GM23248 (cell line): ENCODE results near the gene ZNF526. TPM values are rescaled to one million over a fixed set of nuclear protein-coding genes. Genes with fewer than 3 reads are reported as not detected.
A peak's percentile ranks its signal among the peaks of the same experiment; 100 is the strongest.

Experiments
- DNase-seq: peaks from one replicate; pipeline ENCODE4 v3.0.0-alpha.2; 2015
- H2AFZ ChIP-seq: fragments of 200-600 bp; sonication (generic); 2 replicates; pipeline ENCODE4 v1.6.1; 2016; ENCODE audit warnings: antibody characterized with exemption
- H3F3A ChIP-seq: fragments of 200-600 bp; sonication (generic); 2 replicates; pipeline ENCODE4 v1.6.1; 2016; ENCODE audit warnings: mild to moderate bottlenecking, antibody characterized with exemption, mixed run types; ENCODE audit not compliant: insufficient read depth
- H3K27ac ChIP-seq: fragments of 200-600 bp; sonication (generic); 2 replicates; pipeline ENCODE4 v1.5.1; 2016; ENCODE audit warnings: mild to moderate bottlenecking
- H3K27me3 ChIP-seq: fragments of 200-600 bp; sonication (generic); replicated peaks from 2 replicates; pipeline ENCODE4 v1.6.1; 2016; ENCODE audit warnings: mild to moderate bottlenecking; ENCODE audit not compliant: insufficient read depth
- H3K36me3 ChIP-seq: fragments of 200-600 bp; sonication (generic); 2 replicates; pipeline ENCODE4 v1.6.1; 2016; ENCODE audit warnings: low read depth, mild to moderate bottlenecking
- H3K4me1 ChIP-seq: fragments of 200-600 bp; sonication (generic); 2 replicates; pipeline ENCODE4 v1.6.1; 2016; ENCODE audit warnings: mild to moderate bottlenecking; ENCODE audit not compliant: insufficient read depth
- H3K4me2 ChIP-seq: fragments of 200-600 bp; sonication (generic); one replicate; pipeline ENCODE4 v1.6.1; 2016; ENCODE audit warnings: mild to moderate bottlenecking; ENCODE audit not compliant: unreplicated experiment
- H3K4me3 ChIP-seq: fragments of 200-600 bp; sonication (generic); 2 replicates; pipeline ENCODE4 v1.5.1; 2016; ENCODE audit warnings: mild to moderate bottlenecking
- H3K79me2 ChIP-seq: fragments of 200-600 bp; sonication (generic); 2 replicates; pipeline ENCODE4 v1.6.1; 2016; ENCODE audit warnings: mild to moderate bottlenecking; ENCODE audit not compliant: insufficient read depth
- H3K9ac ChIP-seq: fragments of 200-600 bp; sonication (generic); 2 replicates; pipeline ENCODE4 v1.6.1; 2016; ENCODE audit warnings: mild to moderate bottlenecking
- H3K9me2 ChIP-seq: fragments of 200-600 bp; sonication (generic); 2 replicates; pipeline ENCODE4 v1.6.1; 2016; ENCODE audit warnings: mixed run types, mild to moderate bottlenecking, moderate library complexity; ENCODE audit not compliant: insufficient read depth
- H3K9me3 ChIP-seq: fragments of 200-600 bp; sonication (generic); one replicate; pipeline ENCODE4 v1.6.1; 2017; ENCODE audit warnings: low read depth
- H4K20me1 ChIP-seq: fragments of 200-600 bp; sonication (generic); 2 replicates; pipeline ENCODE4 v1.6.0; 2016; ENCODE audit not compliant: insufficient read depth
- EZH2 ChIP-seq: fragments of 200-600 bp; sonication (generic); IDR thresholded peaks from 2 replicates; pipeline ENCODE4 v1.6.1; 2018; ENCODE audit warnings: antibody characterized with exemption, mild to moderate bottlenecking; ENCODE audit not compliant: insufficient read depth, poor library complexity, severe bottlenecking
- EZH2phosphoT487 ChIP-seq: fragments of 200-600 bp; sonication (generic); IDR thresholded peaks from 2 replicates; pipeline ENCODE4 v1.6.1; 2018; ENCODE audit warnings: antibody characterized with exemption, moderate library complexity, mild to moderate bottlenecking, low read depth; ENCODE audit not compliant: insufficient read depth
- WGBS, 2 experiments: methylation state at CpG; one replicate each; pipeline ENCODE4 v1.1.6; 2015 to 2017; ENCODE audit warnings: low lambda C conversion rate in 2 of 2, low coverage in 1 of 2; ENCODE audit errors: missing lambda C conversion rate in 2 of 2; 5-methylcytosine and 5-hydroxymethylcytosine counted together
- in situ Hi-C: fragments of 300-500 bp; cut with MboI; formaldehyde crosslinking; loops from 2 replicates; pipeline ENCODE4 v1.15.0; 2020
- polyA plus RNA-seq: library from polyadenylated mRNA; unstranded; fragments of >200 nt; fragmentation: Nextera tagmentation; extraction: Ambion mirVana; gene quantifications from 2 replicates; pipeline ENCODE4 v1.2.1, GENCODE V29; 2016
- total RNA-seq: library from RNA; depleted of rRNA; stranded (reverse); fragments of >200 nt; shearing (Covaris generic); gene quantifications from 2 replicates; pipeline ENCODE4 v1.2.3, GENCODE V29; 2014

ZNF526 gene
- total and polyA plus RNA-seq, 2 experiments from 2014 or later = 7.8 to 10.2 TPM

DNA sequence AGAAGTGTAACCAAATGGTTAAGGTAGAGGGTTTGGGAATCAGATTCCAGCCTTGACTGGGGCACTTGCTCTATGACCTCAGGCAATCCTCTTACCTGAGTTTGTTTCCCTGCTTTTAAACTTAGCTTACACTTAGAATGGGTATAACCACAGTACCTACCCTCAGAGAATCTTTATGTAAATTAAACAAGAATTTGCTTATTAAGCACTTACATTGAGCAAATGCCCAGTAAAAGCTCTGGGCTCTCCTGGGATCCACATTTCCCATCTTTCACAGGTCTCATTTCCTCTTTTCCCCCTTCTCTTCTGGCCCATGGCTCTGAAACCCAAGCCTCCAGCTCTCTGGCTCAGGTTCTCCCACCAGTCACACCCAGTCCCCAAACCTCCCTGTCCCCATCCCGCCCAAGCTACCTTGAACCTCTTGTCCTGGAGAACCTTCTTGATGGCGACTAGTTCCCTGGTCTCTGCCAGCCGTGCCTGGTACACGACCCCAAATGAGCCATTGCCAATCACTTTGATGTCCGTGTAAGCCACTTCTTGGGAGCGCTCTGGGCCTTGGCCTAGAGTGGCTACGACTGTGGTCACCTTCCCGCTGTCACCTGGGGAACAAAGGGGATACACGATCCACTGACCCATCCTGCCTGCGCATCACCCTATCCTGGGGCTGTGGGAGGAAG lies 19.6 kb downstream of the ZNF526 start:
- in situ Hi-C loops = no loop called here
- H3K9ac ChIP-seq = no peak overlapping the region
- H3F3A ChIP-seq = 0 out of 2 replicates have a peak, but pooled peaks cover 7% of the 10 kb centered on the region
- no peaks in the 10 kb centered on the region for H3K9me3 ChIP-seq
- H3K4me3 ChIP-seq = no peak overlapping the region
- no peaks in the 10 kb centered on the region for H3K36me3 ChIP-seq
- H3K79me2 ChIP-seq = peaks cover 72% of the 10 kb centered on the region
- H3K27me3 ChIP-seq = no peaks in the 10 kb centered on the region
- no peaks in the 10 kb centered on the region for H4K20me1 ChIP-seq
- TF ChIP-seq EZH2 (no peak), EZH2phosphoT487 (no peak)
- peaks cover 12% of the 10 kb centered on the region for H3K4me1 ChIP-seq
- no peak overlapping the region for H3K27ac ChIP-seq
- no peak overlapping the region for H2AFZ ChIP-seq
- DNase-seq = no peak
- no peaks in the 10 kb centered on the region for H3K9me2 ChIP-seq
- no peak overlapping the region for H3K4me2 ChIP-seq
- 91% methylated on average over 10 of the region's 10 CpGs for WGBS, 2 experiments

DNA sequence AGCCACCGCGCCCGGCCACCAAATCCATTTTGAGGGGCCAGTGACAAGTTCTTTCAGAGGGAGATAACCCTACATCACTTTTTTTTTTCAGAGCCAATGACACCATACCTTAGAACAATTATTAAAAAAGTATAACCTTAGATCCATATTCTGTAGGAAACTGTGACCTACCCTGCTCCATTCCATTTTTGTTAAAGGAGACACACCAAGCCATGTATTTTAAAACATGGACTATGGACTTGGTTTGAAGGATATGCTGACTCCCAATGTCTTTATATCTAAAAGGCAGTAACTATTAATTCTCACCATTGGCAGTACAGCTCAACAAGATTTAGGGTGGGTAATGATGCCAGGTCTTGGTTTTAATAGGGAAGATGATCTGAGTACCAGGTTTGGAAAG lies 21.2 kb downstream of the ZNF526 start:
- Histone ChIP-seq H3K4me1 (peaks cover 24% of the 10 kb centered on the region), H3K27ac (no peak overlapping the region), H3F3A (peaks cover 19% of the 10 kb centered on the region), H3K4me2 (peak overlapping the region; percentile 85), H3K9me3 (no peaks in the 10 kb centered on the region), H3K36me3 (no peaks in the 10 kb centered on the region), H4K20me1 (no peaks in the 10 kb centered on the region), H3K4me3 (peak overlapping the region; percentile 86), H2AFZ (no peak overlapping the region), H3K79me2 (peaks cover 56% of the 10 kb centered on the region), H3K27me3 (no peaks in the 10 kb centered on the region), H3K9ac (peak overlapping the region; percentile 89), H3K9me2 (no peaks in the 10 kb centered on the region)
- WGBS, 2 experiments = 100% methylated on average over 3 of the region's 3 CpGs
- DNase-seq = no peak
- in situ Hi-C loops = no loop called here
- TF ChIP-seq EZH2 = no peak
- no peak for TF ChIP-seq EZH2phosphoT487

GRCh38 chr19:42242069-42242511 lies 22.0 kb downstream of the ZNF526 start:
- H3K4me2 ChIP-seq = peak overlapping the region; percentile 85
- peaks cover 32% of the 10 kb centered on the region for H3K4me1 ChIP-seq
- no peaks in the 10 kb centered on the region for H3K9me2 ChIP-seq
- no peak for TF ChIP-seq EZH2phosphoT487
- no peak for TF ChIP-seq EZH2
- H3F3A ChIP-seq = peaks cover 27% of the 10 kb centered on the region
- in situ Hi-C loops = no loop called here
- no peaks in the 10 kb centered on the region for H3K27me3 ChIP-seq
- peak overlapping the region; percentile 42; the same call in 1 of the 2 replicates for H2AFZ ChIP-seq
- H3K9me3 ChIP-seq = no peaks in the 10 kb centered on the region
- peaks cover 48% of the 10 kb centered on the region for H3K79me2 ChIP-seq
- peak overlapping the region; percentile 86 for H3K4me3 ChIP-seq
- H3K9ac ChIP-seq = peak overlapping the region; percentile 89
- no peaks in the 10 kb centered on the region for H4K20me1 ChIP-seq
- peak overlapping the region; percentile 58 for H3K27ac ChIP-seq
- WGBS, 2 experiments = 1 to 3% methylated on average over 27 to 40 of the region's 49 CpGs
- no peaks in the 10 kb centered on the region for H3K36me3 ChIP-seq
- peak; percentile 61 for DNase-seq

DNA sequence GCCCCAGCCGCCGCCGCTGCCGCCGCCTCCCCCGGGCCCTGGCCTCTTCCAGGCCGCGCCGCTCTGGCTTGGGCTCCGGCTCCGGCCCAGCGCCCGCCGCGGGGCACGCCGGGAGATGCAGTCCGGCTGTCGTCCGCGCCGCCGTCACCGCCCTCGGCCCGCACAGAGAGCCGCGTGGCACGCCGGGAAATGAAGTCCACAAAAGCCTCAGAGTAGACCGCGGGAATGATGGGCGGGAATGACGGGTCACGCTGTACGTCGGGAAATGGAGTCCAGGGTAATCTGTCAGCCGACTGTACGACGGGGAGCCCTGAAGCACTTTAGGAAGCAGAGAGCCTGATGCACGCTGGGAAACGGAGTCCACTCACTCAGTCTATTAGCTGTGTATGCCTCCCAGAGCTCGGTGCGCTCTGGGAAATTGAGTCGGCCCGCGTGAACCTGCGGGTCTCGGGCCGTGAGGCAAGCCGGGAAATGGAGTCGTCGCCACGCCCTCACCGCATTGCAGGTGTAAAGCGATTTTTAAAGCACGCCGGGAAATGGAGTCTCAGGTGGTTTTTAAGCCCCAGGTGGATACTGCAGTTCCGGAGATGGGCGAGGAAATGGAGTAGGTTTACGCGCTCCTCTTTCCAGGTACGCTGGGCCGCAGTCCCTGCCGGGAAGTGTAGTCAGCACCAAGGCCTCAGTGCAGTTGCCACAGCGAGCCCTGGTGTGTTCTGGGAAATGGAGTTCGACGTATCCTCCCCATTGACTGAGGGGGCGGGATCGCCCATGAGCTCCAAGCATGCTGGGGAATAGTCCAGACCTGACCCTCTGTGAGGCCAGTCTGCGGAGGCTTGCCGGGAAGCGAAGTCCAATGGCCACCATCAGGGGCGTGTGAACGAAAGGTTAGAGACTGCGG lies 22.6 kb downstream of the ZNF526 start, which contains the start of gene GSK3A:
GSK3A (minus strand) TSS at position 91 of the 898 bp plus-strand sequence. CDS start 137 bp downstream, outside the sequence.
- peak; percentile 99 for DNase-seq
- H2AFZ ChIP-seq = peak within 1 kb of the TSS; percentile 85

More for the DNA sequence above, 22.6 kb downstream of the ZNF526 start, which contains the start of gene GSK3A:
- H3K4me1 ChIP-seq = peaks cover 35% of the 10 kb centered on the region
- WGBS, 2 experiments = 1% methylated on average over 72 to 75 of the region's 76 CpGs
- H3K27ac ChIP-seq = peak within 1 kb of the TSS; percentile 67
- H3K79me2 ChIP-seq = peaks cover 43% of the 10 kb centered on the region
- H3K36me3 ChIP-seq = no peaks in the 10 kb centered on the region
- no peaks in the 10 kb centered on the region for H3K27me3 ChIP-seq
- in situ Hi-C loops = no loop called here
- H3F3A ChIP-seq = peaks cover 29% of the 10 kb centered on the region
- no peaks in the 10 kb centered on the region for H3K9me3 ChIP-seq
- peak within 1 kb of the TSS; percentile 97 for H3K4me2 ChIP-seq
- peak within 1 kb of the TSS; percentile 86 for H3K4me3 ChIP-seq
- no peaks in the 10 kb centered on the region for H4K20me1 ChIP-seq
- no peaks in the 10 kb centered on the region for H3K9me2 ChIP-seq
- peak within 1 kb of the TSS; percentile 89 for H3K9ac ChIP-seq
- TF ChIP-seq EZH2 = no peak
- no peak for TF ChIP-seq EZH2phosphoT487
